GM19035 (cell line): ENCODE measurements around the gene RPTOR.
"Not testable (repeated sequence)": the region's sequence is repeated elsewhere in the genome, so short reads cannot be mapped to it uniquely, and the experiment has no call there.

ENCODE experiments used
- ATAC-seq: cut with Tn5 transposase; IDR thresholded peaks from one replicate; pipeline ENCODE4 v1.9.1; 2021; ENCODE audit not compliant: unreplicated experiment

The RPTOR gene

DNA sequence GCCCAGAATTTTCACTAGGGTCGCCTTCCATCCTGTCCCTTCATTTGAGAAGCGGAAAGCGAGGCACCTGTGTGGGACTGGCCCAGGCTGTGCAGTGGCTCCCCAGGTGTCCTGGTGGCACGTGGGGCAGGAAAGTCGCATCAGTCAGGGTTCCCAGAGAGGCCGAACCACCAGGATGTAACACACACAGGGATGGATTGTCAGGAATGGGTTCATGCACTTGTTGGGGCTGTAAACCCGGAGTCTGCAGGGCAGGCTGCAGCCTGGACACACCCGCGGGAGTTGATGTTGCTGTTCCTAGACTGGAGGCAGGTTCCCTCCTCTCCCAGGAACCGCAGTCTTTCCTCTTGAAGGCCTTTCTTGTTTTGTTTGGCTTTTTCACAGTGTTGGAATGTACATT is 30.7 kb upstream of the RPTOR start:
- ATAC-seq, result no peak

DNA sequence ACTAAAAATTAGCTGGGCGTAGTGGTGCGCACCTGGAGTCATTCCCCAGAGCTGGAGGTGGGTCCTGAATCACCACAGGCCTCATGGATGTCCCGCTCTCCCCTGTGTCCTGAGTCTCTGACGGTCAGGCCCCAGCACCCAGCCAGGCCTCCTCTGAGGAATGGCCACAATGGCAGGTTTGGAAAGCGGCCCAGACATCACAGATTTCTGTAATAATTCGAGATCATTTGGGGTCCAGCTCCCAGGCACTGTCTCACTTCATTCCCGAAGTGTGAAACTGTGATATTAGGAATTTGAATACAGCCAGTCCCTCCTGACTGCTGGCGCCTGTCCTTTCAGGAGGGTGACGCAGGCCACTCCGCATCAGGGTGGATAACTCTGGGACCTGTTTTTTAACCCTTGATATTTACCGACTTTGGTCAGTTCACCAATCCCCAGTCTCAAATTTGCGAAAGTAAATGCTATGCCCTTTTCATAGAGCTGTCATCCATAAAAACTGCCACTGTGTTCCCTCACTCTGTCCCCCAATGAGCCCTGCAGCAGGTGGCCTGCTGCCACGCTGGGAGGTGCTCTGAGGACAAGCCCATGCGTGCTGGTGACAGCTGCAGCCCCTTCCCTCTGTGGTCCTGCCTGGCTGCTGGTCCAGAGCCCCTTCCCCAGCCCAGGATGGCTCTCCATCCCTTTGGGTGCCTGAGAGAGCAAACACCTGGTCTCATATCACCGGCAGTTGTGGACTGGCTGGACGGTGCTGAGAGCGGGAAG is 28.3 kb upstream of the RPTOR start:
- ATAC-seq, result no peak

DNA sequence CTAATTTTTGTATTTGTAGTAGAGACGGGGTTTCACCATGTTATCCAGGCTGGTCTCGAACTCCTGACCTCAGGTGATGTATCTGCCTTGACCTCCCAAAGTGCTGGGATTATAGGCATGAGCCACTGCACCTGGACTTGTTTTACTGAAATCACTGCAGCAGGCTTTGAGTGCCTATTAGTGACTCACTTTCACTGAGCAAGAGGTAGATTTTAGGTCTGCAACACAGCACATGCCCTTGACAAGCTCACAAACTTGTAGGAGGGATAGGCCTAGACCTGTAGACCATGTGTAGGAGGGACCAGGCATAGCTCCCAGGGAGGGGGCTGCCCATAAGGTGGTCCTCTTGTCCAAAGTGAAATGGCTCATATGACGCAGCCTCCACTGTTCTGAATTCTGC is 27.0 kb upstream of the RPTOR start:
- no peak for ATAC-seq

DNA sequence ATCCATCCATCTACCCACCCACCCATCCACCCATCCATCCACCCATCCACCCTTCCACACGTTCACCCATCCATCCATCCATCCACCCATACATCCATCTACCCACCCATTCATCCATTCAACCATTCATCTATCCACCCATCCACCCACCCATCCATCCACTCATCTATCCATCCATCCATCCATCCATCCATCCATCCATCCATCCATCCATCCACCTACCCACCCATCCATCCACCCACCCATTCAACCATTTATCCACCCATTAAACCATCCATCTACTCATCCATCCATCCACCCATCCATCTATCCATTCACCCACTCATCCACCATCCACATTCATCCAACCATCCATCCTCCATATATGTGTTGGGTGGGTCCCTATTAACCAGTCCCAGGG is 26.2 kb upstream of the RPTOR start:
- ATAC-seq, result no peak

DNA sequence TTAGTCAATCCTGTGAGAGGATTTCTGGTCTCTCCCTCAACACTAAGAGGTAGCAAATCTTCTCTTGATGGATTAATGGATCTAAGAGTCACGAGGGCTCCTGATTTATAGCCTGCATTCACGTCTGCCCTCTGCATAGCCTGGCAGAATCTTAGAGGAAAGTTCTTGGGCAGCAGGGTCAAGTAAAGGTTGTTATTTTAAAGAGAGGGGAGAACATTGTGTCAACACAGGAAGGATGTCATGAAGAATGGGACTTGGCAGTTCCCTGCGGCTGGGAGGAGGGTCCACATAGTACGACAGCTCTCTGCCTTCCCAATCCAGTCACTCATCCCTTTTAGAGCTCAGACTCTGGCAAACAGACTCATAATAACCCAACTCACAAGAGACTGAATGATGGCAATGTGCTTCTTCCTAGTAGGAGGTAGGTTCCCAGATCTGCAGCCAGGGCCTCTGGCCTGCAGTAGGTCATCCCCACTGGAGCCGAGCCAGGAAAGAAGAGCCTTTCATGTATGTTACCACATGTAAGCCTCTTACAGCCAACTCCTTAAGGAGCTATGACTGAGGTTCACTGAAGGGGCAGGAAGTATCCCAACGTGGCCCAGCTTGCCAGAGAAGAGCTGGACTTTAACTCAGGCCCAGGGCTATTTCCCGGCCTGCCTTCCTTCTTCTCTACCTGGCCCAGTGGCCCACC is 25.4 kb upstream of the RPTOR start:
- no peak for ATAC-seq

DNA sequence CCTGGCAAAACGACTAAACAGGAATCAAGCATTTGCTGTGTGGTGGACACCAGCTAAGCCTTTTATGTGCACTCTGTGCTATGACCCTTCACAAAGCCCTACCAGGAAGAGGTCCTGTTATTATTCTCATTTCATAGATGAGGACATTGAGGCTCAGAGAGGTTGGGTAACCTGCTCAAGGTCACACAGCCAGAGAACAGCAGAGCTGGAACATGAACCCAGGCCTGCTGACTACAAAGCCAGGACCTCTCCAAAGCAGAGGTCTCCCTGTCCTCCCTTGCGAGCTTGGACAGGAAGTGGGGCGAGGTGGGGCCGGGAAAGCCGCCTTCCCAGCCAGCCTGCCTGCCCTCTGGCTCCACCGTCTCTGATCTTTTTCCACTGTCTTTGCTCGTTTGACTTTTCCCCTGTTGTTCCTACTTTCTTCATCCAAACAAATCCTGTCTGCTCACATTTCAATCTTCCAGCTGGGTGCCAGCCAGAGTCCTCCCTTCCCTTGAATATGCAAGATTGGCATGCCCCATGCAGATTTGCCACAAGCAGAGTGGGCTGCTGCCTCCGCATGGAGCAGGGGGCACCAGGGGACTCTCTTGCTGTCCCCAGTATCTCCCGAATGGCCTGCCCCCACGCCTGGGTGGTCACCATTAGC is 23.7 kb upstream of the RPTOR start:
- no peak for ATAC-seq

DNA sequence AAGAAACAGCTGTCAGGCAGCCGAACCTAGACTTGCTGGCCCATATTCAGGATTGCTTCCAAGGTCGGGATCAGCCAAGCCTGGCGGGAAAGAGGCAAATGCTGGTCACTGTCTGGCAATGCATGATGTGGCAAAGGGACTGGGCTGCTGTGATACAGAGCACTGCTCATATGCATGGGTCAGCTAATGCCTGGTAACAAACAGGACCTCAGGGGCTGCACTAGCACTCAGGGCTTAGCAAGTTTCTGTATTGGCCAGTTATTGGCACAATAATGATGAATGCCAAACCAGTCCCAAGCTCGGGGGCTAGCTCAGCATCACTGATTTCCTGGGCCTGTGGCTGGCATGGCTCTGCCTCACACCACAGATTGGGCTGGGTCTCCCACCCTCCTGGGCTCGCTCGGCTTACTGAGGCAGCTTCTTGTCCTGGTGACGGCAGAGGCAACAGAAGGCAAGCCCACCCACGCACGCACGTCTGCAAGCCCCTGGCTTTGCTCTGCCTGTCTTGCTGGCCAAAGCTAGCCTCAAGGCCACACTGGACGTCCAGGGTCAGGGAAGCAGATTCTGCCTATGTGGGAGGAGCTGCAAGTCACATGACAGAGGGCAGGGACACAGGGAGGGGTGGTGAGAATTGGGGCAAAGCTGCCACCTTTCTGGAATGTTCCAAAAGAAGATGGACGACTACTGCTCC is 21.4 kb upstream of the RPTOR start:
- ATAC-seq, result no peak

DNA sequence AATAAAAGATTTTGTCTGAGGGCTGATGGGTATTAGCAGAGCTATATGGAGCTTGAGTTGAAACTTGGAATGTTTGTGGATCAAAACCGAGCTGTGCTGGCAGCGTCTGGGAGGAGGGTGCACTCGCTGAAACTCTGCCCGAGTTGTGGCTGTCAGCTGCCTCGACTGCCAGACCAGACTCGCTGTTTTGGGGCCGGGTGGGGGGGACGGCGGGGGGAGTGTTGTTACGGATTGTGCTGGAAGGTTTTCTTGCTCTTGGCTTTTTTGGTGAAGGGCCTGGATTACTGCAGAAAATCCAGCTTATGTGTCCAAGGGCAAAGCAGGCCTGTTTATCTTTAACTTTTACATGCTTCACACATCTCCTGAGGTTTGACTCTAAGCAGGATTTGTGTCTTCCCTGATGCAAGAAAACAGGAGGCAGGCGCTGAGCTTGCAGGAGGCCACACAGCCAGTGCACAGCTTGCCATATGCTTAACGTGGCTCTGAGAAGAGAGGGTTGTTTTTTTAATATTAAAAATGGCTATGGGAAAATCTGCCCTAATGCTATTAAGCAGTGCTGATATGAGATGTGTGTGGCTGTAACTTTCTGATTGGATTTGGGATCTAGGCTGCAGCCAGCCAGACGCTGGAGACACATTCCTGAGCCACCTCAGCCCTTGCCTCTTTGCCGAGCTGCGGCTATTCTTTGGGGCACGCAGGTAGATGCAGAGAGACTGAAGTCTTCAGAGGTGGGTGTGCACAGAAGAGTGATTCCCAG is 20.5 kb upstream of the RPTOR start:
- no peak for ATAC-seq

DNA sequence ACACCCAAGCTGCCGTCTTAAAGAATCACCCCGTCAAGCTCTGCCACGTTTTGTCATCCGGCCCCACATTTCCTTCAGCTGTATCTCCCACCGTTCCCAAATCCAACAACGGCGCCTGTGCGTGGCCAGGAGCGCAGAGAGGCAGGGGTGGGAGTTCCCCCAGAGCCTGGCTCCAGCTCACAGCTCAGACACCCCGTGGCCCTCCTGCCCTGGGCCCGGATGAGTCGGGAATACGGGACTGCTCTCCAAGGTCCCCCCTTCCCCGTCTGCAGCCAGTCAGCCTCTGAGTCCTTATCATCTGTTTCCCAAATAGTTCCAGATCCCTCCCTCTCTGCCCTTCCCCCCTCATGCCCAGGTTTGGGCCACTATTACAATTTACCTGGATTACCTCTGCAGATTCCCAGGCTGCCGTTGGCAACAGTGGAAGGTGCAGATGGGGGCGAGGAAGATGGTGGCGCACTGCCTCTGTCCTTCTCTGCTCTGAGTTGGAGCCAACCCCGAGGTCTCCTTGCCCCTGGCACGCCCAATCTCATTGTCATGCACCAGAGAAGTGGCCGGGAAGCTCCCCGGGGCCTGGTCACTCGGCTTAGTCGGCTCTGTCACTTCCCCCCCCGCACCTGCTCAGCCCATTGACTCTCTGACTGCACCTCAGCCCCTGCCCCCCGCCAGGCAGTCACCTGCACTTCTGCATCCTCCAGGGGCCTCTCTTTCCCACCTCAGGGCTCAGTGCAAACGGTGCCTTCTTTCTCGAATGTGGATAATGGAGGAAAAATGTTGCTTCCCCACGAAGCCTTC is 18.3 kb upstream of the RPTOR start:
- ATAC-seq, result no peak

DNA sequence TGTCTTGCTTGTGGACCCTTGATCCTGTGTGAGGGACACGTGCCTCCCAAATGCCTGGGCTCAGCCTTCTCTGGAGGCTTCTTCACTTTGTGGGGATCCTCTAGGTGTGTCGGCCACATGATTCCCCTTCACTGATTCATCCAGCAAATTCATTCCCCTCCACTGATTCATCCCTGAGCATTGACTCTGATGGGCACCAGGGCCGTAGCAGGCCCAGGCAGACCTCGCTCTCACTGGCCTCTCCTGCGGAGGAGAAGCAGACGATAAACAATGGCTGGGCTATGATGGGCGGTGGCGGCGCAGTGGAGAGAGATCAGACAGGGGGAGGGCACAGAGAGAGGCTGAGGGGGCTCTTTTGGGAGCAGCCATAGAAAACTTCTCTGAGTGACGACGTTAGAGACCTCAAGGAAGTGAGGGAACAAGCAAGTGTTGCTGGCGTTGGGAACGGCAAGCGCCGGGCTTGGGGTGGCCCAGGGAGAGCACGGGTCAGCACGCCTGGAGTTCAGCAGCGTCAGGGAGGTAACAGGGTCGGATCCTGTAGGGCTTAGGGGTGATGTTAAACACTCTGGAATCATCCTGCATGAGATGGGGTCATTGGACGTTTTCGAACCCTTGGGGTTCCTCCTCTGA is 17.5 kb upstream of the RPTOR start:
- ATAC-seq, result no peak

DNA sequence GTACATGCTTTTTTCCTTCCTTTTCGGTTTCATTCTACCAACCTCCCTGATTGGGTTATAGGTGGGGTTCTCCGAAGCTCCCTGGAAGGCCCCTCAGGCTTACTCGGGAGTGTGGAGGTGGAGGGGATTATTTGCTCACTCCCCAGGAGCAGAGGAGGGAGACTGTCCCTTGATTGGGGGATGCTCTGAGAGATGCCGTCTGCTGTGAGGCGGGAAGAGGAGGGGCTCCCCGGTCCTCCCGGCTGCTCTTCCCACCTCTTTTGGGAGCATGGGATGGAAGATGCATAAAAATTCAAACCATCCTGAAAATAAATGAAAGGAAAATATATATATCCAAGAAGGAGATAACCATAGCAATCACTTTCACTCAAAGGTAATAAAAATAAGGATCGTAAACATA is 16.1 kb upstream of the RPTOR start:
- no peak for ATAC-seq

DNA sequence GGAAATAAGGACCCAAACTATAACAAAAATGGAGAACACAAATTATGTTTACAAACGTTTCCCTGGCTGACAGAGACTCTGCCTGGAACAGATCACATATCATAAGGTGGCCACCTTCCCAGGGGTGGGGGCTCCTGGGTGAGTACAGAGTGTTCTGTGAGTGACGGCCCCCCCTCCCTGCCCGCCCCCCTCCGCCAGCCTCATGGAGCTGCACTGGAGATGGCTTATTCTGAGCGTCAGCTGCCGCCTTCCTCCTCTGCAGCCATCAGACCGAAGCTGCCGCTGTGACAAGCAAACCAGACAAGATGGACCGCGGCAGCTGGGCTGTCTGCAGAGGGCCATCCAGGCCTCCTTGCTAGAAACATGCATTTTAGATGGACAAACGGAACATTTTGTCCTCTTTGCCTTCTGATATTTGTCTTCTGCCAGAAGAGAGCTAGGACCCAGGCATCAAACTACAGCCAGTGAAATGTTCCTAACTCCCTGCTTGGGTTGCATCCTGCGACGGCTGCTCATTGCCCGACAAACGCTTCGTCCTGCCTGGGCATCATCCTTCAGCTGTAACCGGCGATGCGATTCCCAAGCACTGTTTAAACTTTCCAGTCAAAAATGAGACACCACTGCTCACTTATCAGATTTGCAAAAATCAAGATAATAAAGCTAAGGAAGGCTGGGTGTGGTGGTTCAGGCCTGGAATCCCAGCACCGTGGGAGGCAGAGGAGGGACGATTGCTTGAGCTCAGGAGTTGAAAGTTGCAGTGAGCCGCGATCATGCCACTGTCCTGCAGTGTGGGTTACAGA is 15.3 kb upstream of the RPTOR start:
- ATAC-seq, result no peak

DNA sequence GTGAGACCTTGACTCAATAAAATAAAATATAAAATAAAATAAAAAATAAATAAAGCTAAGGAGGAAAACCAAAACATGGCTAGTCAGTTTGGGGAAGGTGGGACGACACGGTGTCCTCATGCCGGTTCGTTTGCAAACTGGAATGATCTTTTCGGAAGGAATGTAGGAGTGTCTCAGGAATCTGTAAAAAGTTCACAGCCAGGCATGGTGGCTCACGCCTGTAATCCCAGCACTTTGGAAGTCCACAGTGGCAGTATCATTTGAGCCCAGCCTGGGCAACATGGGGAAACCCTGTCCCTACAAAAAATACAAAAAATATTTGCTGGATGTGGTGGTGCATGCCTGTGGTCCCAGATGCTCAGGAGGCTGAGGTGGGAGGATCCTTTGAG is 14.7 kb upstream of the RPTOR start:
- ATAC-seq, result no peak

DNA sequence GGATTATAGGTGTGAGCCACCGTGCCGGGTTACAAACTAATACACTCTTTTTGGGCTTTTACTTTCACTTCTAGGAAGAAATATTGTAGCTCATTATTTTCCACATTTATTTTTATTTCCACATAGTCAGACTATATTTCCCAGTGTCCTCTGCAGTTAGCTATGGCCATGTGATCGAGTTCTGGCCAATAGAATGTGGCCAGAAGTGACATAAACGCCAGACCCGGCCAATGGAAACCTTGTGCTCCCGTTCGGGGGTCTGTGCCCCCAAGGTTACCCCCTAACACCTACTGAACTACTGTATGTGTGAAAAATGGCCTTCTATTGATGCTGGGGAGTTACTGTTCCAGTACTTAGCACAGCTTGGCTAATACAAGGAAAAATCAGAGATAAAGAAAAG is 13.2 kb upstream of the RPTOR start:
- no peak for ATAC-seq

DNA sequence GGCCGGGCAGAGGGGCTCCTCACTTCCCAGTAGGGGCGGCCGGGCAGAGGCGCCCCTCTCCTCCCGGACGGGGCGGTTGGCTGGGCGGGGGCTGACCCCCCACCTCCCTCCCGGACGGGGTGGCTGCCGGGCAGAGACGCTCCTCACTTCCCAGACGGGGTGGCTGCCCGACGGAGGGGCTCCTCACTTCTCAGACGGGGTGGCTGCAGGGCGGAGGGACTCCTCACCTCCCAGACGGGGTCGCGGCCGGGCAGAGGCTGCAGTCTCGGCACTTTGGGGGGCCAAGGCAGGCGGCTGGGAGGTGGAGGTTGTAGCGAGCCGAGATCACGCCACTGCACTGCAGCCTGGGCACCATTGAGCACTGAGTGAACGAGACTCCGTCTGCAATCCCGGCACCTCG is 7.3 kb upstream of the RPTOR start:
- not testable (repeated sequence) for ATAC-seq

DNA sequence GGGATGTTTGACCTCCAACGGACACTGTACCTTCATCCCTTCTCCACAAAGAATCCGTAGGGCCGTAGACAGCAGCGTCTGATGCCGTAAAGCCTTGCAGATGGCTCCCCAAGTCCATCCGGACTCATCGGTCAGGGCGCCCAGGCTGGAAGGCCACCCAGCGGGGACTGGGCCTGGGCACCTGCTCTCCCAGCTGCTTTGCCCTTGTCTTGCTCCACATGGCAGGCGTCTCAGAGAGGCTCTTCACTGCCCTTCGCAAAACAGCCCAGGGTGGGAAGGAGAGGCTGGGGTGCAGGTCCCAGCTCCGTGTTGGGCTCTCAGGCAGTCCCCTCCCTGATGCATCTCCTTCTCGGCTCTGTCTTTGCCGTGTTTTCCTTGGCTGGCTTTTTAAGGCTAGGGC is 6.2 kb upstream of the RPTOR start:
- no peak for ATAC-seq

DNA sequence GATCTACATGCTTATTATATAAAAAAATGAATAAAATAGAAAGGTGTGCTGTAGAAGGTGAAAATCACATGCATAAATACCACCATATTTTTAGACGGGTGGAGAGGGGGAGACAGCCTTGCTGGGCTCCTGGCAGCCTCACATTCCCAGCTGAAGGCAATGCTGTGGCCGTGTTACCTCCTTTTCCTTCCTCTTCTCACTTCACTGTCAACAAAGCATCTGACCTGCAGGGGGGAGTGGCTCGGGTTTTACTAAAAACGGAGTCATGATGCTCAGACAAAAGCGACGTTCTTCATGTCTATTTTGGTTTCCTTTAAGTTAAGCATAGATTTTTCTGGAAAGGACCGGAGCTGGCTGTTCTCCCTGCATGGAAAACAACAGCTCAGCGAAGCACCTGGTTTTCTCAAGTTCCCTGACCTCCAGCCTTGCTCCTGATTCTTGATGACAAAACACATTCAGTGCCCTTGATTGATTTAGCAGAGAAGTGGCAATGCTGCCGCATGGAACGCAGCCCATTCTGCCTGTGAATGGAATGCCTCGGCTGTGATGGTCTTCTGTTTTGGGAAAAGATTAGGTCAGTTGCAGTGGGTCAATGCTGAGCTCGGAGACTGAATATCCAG is 5.5 kb upstream of the RPTOR start:
- no peak for ATAC-seq

DNA sequence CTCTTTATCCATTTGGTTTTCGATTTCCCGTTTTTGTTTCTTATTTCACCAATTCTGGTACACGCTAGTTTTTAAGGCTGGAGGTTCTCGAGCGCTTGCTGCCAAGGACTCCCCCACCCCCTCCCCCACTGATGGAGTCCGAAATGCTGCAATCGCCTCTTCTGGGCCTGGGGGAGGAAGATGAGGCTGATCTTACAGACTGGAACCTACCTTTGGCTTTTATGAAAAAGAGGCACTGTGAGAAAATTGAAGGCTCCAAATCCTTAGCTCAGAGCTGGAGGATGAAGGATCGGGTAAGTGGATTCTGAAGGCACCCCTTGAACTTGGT is 825 bp downstream of the RPTOR start:
- no peak for ATAC-seq

DNA sequence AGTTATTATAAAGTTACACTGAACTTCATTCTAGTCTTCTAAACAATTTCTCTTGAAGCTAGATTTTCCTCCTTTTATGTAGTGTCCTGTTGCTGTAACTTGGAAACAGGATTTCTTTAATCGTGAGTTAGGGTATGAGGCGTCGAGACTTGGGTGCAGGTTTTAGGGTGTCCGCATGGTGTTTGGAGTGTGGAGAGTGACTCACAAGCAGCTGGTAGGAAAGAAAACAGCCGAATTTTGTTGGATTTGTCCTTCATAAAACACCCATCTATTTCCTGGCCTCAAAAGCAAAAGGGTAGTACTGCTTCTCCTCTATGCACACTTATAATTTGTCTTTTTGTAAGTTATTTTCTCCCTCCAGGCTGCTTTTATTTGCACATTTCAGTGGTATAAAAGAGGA is 1.6 kb downstream of the RPTOR start:
- ATAC-seq, result no peak
